Neural progenitor cell (in vitro differentiated cells): ENCODE data around the gene S100A7A.

ENCODE experiments used
- CTCF ChIP-seq: fragments of 200-600 bp; sonication (generic); IDR thresholded peaks from 2 replicates; pipeline ENCODE4 v1.5.1; 2017; ENCODE audit warnings: antibody characterized with exemption, mild to moderate bottlenecking
- EZH2 ChIP-seq: fragments of 200-600 bp; sonication (generic); IDR thresholded peaks from 2 replicates; pipeline ENCODE4 v1.6.1; 2017; ENCODE audit warnings: antibody characterized with exemption, mild to moderate bottlenecking, moderate library complexity
- EZH2phosphoT487 ChIP-seq: fragments of 200-600 bp; sonication (generic); IDR thresholded peaks from 2 replicates; pipeline ENCODE4 v1.6.1; 2017; ENCODE audit warnings: antibody characterized with exemption

- no peak for TF ChIP-seq EZH2phosphoT487
- no peak for TF ChIP-seq CTCF
- no peak for TF ChIP-seq EZH2
Measured at GRCh38 chr1:153372571-153372970, 43.7 kb upstream of the S100A7A start.
